SHP77 (cell line): ENCODE measurements around the gene DOC2B.
"Not testable (repeated sequence)": the region's sequence is repeated elsewhere in the genome, so short reads cannot be mapped to it uniquely, and the experiment has no call there.

ENCODE experiments used
- DNase-seq, 2 experiments: peaks; one replicate each; lab custom pipeline; 2025; lab: John Stamatoyannopoulos, UW

DOC2B gene

DNA sequence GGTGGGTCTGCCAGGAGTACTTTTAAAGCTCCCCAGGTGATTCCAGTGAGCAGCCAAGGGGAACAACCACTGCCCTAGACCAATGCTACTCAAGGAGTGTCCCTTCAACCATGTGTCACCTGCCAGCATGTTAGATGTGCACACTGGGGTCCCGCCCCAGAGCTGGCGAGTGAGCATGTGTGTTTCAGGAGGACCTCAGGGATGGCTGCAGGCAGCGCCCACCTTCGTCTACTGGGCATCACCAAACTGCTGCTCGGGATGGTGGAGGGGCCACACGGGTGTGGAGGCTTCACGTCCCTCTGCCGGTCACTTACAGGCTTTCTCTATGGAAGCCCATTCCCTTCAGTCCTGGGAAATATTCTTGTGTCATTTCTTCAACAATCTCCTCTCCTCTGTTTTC, 29.0 kb upstream of the DOC2B start:
- no peak for DNase-seq

DNA sequence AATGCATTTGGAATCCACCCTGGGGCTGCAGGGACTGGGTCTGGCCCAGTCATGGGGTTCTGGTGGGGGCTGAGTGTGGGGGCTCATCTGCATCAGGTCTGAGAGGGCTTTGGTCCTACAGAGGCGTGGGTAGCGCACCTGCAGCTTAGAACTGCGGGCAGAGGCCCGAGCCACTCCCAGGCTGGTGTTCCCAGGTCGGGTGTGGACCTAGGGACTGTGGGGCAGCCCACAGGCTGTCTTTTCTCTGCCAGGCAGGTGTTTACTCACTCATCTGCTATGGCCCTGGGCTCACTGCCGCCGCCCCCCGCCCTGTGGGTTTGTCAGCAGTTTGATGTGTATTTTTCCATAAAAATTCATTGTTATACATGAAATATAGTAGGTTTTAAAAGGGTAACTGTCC, 27.0 kb upstream of the DOC2B start:
- no peak for DNase-seq

GRCh38 chr17:207775-208174, 26.3 kb upstream of the DOC2B start:
- DNase-seq = no peak

GRCh38 chr17:206941-207560, 25.6 kb upstream of the DOC2B start:
- DNase-seq = no peak

DNA sequence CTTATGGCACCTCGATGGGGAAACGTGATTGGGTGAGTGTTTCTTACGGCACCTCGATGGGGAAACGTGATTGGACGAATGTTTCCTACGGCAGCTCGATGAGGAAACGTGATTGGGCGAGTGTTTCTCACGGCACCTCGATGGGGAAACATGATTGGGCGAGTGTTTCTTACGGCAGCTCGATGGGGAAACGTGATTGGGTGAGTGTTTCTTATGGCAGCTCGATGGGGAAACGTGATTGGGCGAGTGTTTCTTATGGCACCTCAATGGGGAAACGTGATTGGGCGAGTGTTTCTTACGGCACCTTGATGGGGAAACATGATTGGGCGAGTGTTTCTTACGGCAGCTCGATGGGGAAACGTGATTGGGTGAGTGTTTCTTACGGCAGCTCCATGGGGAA, 25.0 kb upstream of the DOC2B start:
- not testable (repeated sequence) for DNase-seq

DNA sequence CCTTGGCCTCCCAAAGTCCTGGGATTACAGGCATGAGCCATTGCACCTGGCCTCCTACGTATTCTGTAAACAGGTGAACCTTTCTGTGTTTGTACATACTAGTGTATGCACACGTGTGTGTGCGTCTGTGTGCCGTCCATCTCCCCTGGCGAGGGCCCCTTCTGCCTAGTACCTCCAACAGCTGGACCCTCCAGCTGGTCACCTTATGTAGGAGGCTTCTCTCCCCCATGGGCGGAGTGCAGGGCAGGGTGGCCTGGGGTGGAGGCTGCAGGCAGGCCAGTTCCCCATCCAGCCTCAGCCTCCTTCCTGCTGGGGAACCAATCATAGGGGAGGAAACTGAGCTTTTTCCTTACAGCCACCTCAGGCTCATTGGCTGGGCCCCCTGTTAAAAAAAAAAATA, 24.4 kb upstream of the DOC2B start:
- no peak for DNase-seq

GRCh38 chr17:205148-205669, 23.8 kb upstream of the DOC2B start:
- DNase-seq = no peak

- DNase-seq = no peak
Observed at GRCh38 chr17:204427-205147, 23.1 kb upstream of the DOC2B start.

- DNase-seq = no peak
Observed at GRCh38 chr17:202501-202951, 21.1 kb upstream of the DOC2B start.

DNA sequence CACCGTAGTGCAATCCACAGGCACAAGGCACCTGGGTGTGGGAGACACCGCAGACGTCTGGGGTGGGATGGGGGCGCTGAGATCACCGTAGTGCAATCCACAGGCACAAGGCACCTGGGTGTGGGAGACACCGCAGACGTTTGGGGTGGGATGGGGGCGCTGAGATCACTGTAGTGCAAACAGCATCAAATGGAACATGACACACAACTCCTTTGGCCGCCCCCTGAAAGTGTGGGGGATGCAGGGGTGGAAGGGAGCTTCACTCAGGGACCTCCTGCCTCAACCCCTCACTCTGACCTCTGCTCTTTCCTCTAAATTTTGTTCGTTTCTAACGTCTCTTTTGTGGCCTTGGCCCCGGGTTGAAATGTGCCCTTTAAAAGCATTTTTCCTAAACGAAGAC, 20.3 kb upstream of the DOC2B start:
- DNase-seq = not testable (repeated sequence)

DNA sequence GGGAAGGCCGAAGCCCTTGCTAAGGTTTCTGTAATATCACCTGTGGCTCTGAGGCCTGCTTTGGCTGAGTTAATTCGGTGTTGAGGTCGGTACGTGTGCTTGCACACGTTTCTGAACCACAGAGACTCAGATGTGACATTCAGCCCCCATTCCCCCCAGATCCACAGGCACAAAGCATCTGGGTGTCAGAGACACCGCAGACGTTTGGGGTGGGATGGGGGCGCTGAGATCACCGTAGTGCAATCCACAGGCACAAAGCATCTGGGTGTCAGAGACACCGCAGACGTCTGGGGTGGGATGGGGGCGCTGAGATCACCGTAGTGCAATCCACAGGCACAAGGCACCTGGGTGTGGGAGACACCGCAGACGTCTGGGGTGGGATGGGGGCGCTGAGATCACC, 19.8 kb upstream of the DOC2B start:
- not testable (repeated sequence) for DNase-seq

DNA sequence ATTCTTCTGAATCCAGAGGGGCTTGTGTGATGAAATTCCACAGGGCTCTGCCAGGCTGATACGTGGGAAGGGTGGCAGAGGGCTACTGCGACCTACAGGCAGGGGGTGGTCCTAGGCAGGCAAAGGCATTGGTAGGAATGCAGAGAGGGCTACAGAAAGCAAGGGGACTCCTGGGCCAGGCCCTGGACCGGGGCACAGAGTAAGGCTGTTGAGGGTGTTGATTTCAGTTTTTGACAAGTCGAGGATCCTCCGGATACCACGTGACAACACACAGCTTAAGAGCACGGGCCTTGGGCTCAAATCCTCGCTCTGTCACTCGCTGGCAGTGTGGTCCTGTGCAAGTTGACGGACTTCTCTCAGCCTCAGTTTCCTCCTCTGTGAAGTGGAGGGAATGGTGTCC, 19.1 kb upstream of the DOC2B start:
- peak in 1 of 2 experiments; percentile 38 for DNase-seq

GRCh38 chr17:199806-200545, 18.5 kb upstream of the DOC2B start:
- peak; percentile 55 to 60 for DNase-seq

- no peak for DNase-seq
Observed at GRCh38 chr17:199191-199604, 17.7 kb upstream of the DOC2B start.

- not testable (repeated sequence) for DNase-seq
Observed at GRCh38 chr17:198225-198624, 16.8 kb upstream of the DOC2B start.

DNA sequence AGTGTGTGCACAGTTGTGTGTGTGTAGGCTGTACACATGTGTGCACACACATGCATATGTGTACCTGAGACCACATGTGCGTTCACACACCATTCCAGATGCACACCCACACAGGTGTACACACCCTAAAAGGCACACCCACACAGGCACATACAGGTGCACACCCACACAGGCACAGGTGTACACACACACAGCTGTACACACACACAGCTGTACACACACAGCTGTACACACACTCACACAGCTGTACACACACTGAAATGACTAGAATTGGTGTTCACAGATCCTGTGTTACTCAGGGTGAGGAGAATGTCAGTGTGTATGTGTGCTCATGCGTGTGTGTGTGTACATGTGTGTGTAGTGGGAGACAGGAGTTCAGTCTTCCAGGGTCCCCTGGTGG, 15.9 kb upstream of the DOC2B start:
- no peak for DNase-seq

GRCh38 chr17:194828-195602, 13.6 kb upstream of the DOC2B start:
- no peak for DNase-seq

DNA sequence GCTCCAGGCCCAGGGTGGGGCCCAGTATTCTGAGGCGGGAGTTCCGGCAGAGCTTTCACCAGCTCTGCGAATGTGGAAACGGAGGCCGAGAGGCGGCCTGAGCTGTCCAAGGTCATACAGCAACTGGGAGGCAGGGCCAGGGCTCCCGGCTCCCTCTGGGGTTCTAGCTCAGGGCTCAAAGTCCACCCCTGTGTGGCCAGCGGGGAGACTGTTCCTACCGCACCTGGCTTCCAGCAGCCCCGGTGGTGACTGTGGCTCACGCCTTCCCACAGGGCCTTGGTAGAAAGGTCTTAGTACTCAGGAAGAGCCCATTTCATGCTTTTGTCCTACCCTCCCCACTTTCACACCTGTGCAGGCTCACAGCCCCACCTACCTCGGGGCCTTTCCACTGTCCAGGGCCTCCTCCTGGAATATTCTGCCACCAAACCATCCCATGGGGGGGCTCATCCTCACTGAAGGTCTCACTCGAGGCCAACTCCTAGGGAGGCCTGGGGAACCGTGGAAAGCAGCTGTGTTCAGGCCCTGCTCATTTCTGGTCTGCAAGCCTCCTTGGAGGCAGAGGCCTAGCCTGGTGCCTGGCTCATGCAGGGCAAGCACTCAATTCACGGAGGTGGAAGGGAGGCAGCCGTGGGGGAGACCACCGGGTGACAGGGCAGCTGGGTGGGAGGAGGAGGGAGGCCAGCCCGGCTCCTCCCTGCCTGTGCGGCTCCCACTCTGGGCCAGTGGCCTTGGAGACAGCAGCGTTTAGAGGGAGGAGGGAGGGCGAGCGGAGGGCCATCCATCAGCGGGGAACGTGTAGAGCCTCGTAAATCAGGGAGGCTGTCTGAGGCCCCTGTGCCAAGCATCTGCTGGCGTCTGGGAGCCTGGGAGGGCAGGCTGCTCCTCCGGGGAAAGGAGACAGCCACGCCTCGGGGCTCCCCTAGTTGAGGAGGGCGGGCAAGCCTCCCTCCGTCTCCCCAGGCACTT, 12.7 kb upstream of the DOC2B start:
- peak; percentile 63 to 77 for DNase-seq

GRCh38 chr17:193426-193810, 12.0 kb upstream of the DOC2B start:
- DNase-seq = no peak

GRCh38 chr17:192666-193425, 11.4 kb upstream of the DOC2B start:
- DNase-seq = no peak
